ENCODE measurements around the gene ZNF644.

Gene ZNF644

GRCh38 chr1:91007827-91008226, 14.0 kb downstream of the ZNF644 start:
- H3K4me3 Mint-ChIP-seq: no peak overlapping the region
- H3K4me1 Mint-ChIP-seq: no peaks in the 10 kb centered on the region
- H3K9me3 Mint-ChIP-seq: peaks cover 50% of the 10 kb centered on the region
- H3K27ac Mint-ChIP-seq: no peak overlapping the region
- TF ChIP-seq, protein P1, sequence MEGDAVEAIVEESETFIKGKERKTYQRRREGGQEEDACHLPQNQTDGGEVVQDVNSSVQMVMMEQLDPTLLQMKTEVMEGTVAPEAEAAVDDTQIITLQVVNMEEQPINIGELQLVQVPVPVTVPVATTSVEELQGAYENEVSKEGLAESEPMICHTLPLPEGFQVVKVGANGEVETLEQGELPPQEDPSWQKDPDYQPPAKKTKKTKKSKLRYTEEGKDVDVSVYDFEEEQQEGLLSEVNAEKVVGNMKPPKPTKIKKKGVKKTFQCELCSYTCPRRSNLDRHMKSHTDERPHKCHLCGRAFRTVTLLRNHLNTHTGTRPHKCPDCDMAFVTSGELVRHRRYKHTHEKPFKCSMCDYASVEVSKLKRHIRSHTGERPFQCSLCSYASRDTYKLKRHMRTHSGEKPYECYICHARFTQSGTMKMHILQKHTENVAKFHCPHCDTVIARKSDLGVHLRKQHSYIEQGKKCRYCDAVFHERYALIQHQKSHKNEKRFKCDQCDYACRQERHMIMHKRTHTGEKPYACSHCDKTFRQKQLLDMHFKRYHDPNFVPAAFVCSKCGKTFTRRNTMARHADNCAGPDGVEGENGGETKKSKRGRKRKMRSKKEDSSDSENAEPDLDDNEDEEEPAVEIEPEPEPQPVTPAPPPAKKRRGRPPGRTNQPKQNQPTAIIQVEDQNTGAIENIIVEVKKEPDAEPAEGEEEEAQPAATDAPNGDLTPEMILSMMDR (IDR thresholded peaks at IDR 0.05; ENCODE audit: unreplicated experiment in 3 of 3): no peak
- no peaks in the 10 kb centered on the region for H3K27me3 Mint-ChIP-seq (ENCODE audit: low read depth)
- peaks cover 85% of the 10 kb centered on the region for H3K36me3 Mint-ChIP-seq (ENCODE audit: low read depth)

DNA sequence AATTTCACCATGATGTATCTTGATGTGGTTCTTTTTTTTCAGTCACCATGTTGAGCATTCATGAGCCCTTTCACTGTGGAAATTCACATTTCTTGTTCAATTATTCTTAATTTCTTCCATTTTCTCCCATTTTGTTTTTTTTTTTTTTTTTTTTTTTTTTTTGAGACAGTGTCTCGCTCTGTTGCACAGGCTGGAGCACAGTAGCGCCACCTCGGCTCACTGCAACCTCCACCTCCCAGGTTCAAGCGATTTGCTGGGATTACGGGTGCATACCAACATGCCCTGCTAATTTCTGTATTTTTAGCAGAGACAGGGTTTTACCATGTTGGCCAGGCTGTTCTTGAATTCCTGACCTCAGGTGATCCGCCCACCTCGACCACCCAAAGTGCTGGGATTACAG, 14.7 kb downstream of the ZNF644 start:
- H3K27ac Mint-ChIP-seq: no peak overlapping the region
- peaks cover 57% of the 10 kb centered on the region for H3K9me3 Mint-ChIP-seq
- no peak overlapping the region for H3K4me3 Mint-ChIP-seq
- TF ChIP-seq, protein P1 (IDR thresholded peaks at IDR 0.05; ENCODE audit: unreplicated experiment in 3 of 3): no peak
- H3K4me1 Mint-ChIP-seq: no peaks in the 10 kb centered on the region
- H3K27me3 Mint-ChIP-seq (ENCODE audit: low read depth): no peaks in the 10 kb centered on the region
- H3K36me3 Mint-ChIP-seq (ENCODE audit: low read depth): peaks cover 90% of the 10 kb centered on the region

DNA sequence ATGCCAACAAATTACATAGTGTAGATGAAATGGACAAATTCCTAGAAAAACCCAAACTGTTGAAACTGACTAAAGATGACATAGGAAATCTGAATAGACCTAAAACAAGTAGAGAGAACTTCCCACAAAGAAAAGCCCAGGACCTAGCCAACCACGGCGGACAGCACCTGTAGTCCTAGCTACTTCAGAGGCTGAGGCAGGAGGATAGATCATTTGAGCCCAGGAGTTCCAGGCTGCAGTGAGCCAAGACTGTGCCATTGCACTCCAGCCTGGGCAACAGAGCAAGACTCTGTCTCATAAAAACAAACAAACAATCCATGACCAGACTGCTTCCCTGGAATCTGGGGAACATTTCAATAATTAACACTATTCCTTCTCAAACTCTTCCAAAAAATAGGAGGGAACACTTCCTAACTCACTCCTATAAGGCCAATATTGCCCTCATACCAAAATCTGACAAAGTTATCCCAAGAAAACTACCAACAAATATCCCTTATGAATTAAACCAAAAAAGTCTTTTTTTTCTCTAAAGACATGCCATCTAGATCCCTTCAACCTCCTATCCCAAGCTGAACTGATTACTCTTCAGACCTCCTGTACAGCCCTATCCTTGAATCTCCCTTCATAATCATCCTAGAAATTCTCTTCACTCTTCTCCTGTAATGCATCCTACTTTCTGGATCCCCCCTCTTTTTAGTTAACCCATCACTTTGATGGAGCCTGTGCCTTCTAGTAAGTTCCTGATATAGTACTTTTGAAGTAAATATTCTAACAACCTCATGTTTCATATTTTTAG, 15.5 kb downstream of the ZNF644 start:
- Mint-ChIP-seq H3K9me3 (peaks cover 65% of the 10 kb centered on the region), H3K27ac (no peak overlapping the region), H3K27me3 (ENCODE audit: low read depth) (no peaks in the 10 kb centered on the region), H3K4me3 (no peak overlapping the region), H3K4me1 (no peaks in the 10 kb centered on the region), H3K36me3 (ENCODE audit: low read depth) (peaks cover 90% of the 10 kb centered on the region)
- TF ChIP-seq, protein P1 (IDR thresholded peaks at IDR 0.05; ENCODE audit: unreplicated experiment in 3 of 3): no peak

DNA sequence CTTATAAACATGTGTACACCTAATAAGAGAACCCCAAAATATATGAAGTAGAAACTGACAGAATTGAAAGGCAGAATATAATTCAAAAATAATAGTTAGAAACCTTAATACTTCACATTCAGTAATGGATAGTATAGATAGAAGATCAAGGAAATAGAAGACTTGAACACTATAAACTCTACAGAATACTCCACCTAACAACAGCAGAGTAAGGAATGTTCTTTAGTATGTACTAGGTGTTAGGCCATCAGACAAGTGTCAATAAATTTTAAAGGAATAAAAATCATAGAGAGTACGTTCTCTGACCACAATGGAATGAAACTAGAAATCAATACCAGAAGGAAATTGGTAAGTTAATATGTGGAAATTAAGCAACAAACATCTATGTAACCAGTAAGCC, 16.6 kb downstream of the ZNF644 start:
- TF ChIP-seq, protein P1 (IDR thresholded peaks at IDR 0.05; ENCODE audit: unreplicated experiment in 3 of 3): no peak
- no peak overlapping the region for H3K4me3 Mint-ChIP-seq
- no peak overlapping the region for H3K27ac Mint-ChIP-seq
- peaks cover 90% of the 10 kb centered on the region for H3K36me3 Mint-ChIP-seq (ENCODE audit: low read depth)
- peaks cover 68% of the 10 kb centered on the region for H3K9me3 Mint-ChIP-seq
- H3K27me3 Mint-ChIP-seq (ENCODE audit: low read depth): no peaks in the 10 kb centered on the region
- no peaks in the 10 kb centered on the region for H3K4me1 Mint-ChIP-seq

DNA sequence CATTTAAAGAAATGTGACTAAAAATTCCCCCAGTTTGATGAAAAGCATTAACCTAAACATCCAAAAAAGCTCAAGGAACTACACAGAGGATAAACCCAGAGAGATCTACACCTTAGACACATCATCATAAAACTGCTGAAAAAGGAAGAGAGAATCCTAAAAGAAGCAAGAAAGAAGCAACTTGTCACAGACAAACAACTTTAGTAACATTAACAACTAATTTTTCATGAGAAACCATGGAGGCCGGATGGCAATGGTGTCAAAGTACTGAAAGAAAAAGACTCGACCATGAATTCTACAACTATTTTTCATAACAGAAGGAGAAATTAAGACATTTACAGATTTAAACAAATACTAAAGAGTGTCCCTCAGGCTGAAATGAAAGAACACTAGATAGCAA, 17.7 kb downstream of the ZNF644 start:
- H3K36me3 Mint-ChIP-seq (ENCODE audit: low read depth): peaks cover 93% of the 10 kb centered on the region
- H3K9me3 Mint-ChIP-seq: peaks cover 75% of the 10 kb centered on the region
- H3K4me1 Mint-ChIP-seq: no peaks in the 10 kb centered on the region
- no peak overlapping the region for H3K4me3 Mint-ChIP-seq
- H3K27me3 Mint-ChIP-seq (ENCODE audit: low read depth): no peaks in the 10 kb centered on the region
- TF ChIP-seq, protein P1 (IDR thresholded peaks at IDR 0.05; ENCODE audit: unreplicated experiment in 3 of 3): no peak
- no peak overlapping the region for H3K27ac Mint-ChIP-seq

All from nephron (organoid).